Left cardiac atrium (tissue), 4 donors: ENCODE data around the gene UNC5CL. TPM values are rescaled to one million over a fixed set of nuclear protein-coding genes. Genes with fewer than 3 reads are reported as not detected.

ENCODE experiments used
- ATAC-seq, 2 donors: fragments of 200-7000 bp; cut with Tn5 transposase; one replicate each; pipeline ENCODE4 v1.9.1; 2020; ENCODE audit warnings: mild to moderate bottlenecking in 2 of 2, moderate library complexity in 2 of 2
- DNase-seq: peaks from one replicate; pipeline ENCODE4 v3.0.0-alpha.2; 2020
- intact Hi-C, 2 donors: fragments of 100-400 bp; cut with DNase I; formaldehyde crosslinking; loops; one replicate each; pipeline versions ENCODE4 v1.14.1 to v1.15.1; 2022 to 2023
- total RNA-seq, 2 donors: library from RNA; stranded (reverse); fragmentation: NEBNext Ultra II Directional; extraction: Animal tissue kit (Norgen Biotek cat#: 25700); gene quantifications; one replicate each; pipeline ENCODE4 v1.2.1, GENCODE V29; 2021
- donor health status: DM: no; HTN: yes; CAD: no.
- donor health status: DM: no; HTN: yes; CAD: no; lungs with severe emphysema.
- donor health status: DM: yes; HTN: yes; CAD: no.
- donor health status: Dilated cardiomyopathy.

Gene UNC5CL
- total RNA-seq, 2 donors from 2014 or later = 0.27 to 0.86 TPM

DNA sequence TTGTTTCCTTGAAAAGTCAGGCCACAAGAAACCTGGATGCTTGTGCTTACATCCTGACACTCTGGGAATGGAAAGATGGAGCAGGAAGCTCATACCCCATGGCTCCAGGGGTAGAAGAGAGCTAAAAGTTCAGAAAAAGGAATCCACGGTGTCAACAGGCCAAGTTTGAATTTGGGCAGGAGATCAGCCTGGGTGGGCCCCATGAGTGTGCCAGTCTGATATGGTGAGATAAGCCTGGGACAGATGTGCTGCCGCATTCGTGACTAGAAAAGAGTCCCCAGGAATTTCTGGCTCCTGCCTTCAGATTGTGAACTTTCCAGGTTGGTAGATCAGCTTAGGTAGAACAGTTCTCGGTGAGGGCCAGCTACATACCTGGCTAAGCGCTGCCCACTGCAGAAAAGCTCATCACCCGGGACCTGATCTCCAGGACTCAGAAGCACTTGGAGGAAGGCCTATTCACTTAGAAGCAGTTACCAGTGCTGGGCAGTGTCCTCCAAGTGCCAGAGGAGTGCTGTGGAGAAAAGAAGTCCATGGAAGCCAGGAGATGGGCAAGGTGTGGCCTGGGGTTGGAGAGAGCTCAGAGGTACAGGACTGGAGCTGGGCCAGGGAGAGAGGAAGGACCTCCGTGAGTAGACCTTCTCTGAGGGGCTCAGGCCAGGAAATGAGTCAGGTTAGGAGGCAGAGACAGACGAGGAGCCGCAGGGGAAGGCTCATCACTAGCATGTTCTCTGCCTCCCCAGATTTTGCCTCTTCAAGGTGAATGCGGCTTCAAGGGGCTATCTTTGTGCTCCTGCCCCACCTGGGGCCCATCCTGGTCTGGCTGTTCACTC lies 3.4 kb upstream of the UNC5CL start, which contains the start of gene TSPO2:
TSS of gene TSPO2 (plus strand) at position 242 of the 830 bp plus-strand sequence. CDS start at position 761, 519 bp downstream.
- ATAC-seq (no peak), DNase-seq (no peak)
- intact Hi-C loops = no loop called here

DNA sequence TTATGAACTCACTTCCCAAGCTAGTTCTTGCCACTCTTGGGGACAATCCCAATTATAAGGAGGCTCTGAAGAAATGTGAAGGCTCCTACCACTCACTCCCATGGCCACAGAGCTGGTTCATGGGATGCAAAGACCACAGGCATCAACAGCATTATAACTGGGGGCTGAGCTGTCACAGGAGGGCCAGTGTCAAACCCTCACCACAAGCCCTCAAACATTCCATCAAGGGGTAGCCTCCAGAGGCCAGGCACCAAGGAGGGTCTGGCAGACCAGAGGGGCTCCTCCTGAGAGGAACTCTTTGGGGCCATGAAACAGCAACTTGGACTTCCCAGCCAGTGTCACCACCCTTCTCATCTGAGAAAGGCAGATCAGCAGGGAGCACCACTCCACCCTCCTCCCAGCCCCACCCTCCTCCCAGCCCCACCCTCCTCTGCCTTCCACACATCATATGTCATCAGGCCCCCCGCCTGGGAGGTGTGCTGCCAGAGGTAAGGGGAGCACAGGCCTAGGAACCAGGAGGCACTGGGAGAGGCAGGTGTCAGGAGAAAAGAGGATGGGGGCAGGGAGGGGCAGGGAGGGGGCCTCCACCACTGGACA lies 2.0 kb upstream of the UNC5CL start:
- no peak for ATAC-seq
- intact Hi-C loops = no loop called here

GRCh38 chr6:41040101-41040939 lies 1.3 kb upstream of the UNC5CL start:
- ATAC-seq (peak in 1 of 2 donors; percentile 80), DNase-seq (no peak)
- intact Hi-C loops = no loop called here

More for the DNA sequence above, 2.0 kb upstream of the UNC5CL start:
- no peak for DNase-seq

GRCh38 chr6:41038205-41038604 lies 816 bp downstream of the UNC5CL start:
- intact Hi-C loops = no loop called here
- DNase-seq (no peak), ATAC-seq (no peak)

DNA sequence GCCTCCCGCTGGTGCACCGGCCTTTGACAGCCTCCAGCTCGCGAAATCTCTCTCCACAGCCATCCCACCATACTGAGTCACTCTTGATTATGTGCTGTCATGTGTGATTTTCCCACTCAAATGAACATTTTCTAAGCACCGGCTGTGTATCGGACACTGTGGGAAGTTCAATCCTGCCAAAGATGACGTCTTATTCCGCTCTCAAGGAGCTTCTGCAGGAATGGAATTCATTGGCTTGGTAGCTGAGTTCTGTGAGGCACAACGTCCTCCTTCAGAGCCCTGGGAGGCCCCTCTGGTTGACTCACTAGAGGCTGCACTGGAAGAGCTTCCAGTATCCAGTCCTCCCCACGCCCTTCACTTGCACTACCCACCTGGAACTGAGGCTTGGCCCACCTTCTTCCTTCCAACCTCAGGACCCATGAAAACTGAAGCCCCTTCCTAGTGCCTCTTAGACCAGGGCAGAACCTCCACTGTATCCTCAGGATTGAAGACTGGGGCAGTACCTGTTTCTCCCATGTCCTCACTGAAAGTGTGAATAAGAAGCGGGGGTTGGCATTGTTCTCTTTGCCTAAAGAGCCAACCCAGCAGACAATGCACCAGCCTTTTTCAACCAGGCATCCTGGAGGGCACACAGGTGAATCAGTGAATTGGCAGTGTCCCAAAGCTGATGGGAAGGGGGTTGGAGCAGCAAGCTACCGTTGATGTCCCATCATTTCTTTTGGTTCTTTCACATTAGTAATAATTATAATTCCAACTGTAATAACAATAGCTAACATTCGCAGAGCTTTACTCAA lies 1.7 kb downstream of the UNC5CL start:
- intact Hi-C loops = no loop called here
- ATAC-seq = no peak
- no peak for DNase-seq

- DNase-seq (no peak), ATAC-seq (no peak)
- intact Hi-C loops = no loop called here
Observed at GRCh38 chr6:41036601-41037000, 2.4 kb downstream of the UNC5CL start.

GRCh38 chr6:41036186-41036585 lies 2.8 kb downstream of the UNC5CL start:
- ATAC-seq = peak in 1 of 2 donors; percentile 22
- no peak for DNase-seq
- intact Hi-C loops = no loop called here

DNA sequence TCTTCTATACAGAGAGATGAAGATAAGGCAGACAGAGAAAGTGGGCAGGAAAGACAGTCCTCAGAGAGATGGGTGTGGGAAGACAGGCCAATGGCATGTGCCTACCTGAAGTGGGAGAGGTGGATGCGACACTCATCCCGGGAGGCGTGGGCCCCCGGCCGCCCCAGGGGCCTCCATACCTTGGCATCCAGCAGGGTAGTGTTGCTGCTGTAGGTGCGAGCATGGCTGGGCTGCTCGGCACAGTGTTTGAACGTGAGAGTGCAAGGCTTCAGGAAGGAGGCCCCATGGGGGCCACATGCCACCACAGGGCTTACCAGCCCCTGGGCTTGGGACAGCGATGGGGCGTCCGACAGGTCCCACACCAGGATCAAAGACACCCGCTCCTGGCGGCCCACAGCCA lies 5.2 kb downstream of the UNC5CL start:
- DNase-seq = no peak
- no peak for ATAC-seq
- intact Hi-C loops = loop anchor here in 1 of 2 donors (2.0 kb wide), 1 partner anchor 33 kb away; no protein-coding TSS in a partner anchor

GRCh38 chr6:41032830-41033229 lies 6.2 kb downstream of the UNC5CL start:
- DNase-seq (no peak), ATAC-seq (no peak)
- intact Hi-C loops = loop anchor here in 1 of 2 donors (2.0 kb wide), 1 partner anchor 34 kb away; no protein-coding TSS in a partner anchor

- intact Hi-C loops = loop anchor here (2.0 to 10.0 kb wide), 3 partner anchors 134 to 1044 kb away; no protein-coding TSS in a partner anchor
- ATAC-seq (peak; percentile 48 to 69), DNase-seq (no peak)
Observed at GRCh38 chr6:41028561-41029412, 10.2 kb downstream of the UNC5CL start.

DNA sequence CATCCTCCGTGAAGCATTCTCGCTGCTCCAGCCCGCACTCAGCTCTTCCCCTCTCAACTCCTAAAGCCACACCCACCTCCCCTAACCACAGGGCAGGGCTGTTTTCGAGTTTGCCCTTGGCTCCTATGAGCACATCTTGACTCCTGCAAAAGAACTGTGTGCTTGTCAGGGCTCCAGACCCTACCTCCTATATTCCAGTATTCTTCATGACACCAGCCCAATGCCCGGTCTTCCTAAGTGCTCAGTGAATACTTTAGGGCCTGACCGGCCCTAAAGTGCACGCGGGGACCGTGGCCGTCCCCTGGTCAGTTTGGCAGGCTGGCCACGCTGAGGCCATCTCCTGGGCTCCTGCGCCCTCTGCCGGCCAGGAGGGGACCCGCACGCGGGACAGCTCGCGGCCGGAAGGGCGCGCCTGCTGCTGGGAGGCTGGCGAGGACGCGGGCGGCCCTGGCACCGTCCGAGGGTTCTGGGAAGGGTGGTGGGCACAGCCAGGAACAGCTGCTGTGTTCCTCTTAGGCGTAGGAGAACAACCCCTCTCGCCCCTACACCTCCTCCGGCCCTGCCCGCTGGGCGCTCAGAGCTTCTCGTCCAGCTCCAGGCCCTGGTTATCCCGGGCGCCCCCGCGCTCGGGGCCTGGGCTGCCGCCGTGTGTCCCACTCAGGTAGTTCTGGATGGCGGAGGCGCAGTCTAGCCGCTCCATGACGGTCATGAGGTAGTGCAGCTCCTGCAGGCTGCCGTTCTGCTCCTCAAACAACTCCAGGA lies 11.0 kb downstream of the UNC5CL start:
- intact Hi-C loops = loop anchor here (2.0 to 10.0 kb wide), 3 partner anchors 133 to 1043 kb away; no protein-coding TSS in a partner anchor
- peak; percentile 90 for DNase-seq
- peak; percentile 96 to 97 for ATAC-seq

DNA sequence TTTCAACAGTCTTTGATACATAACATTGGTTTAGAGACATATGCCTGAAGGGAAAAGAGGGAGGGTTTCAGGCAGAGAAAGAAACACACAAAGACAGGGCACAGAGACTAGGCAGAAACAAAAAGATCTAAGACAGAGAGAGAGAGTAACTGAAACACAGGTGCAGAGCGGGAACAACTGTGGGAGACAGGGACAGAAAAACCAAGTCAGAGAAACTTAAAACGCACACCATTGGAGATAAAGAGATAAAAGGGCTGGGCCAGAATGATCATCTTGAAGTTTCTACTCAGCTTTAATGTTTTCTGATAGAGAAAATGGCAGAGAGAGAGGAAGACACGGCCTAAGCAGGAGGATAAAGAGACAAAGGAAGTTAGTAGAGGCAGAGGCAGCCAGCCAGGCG lies 11.8 kb downstream of the UNC5CL start:
- intact Hi-C loops = loop anchor here (10.0 kb wide), 2 partner anchors 132 to 1042 kb away; no protein-coding TSS in a partner anchor
- ATAC-seq = no peak
- no peak for DNase-seq

DNA sequence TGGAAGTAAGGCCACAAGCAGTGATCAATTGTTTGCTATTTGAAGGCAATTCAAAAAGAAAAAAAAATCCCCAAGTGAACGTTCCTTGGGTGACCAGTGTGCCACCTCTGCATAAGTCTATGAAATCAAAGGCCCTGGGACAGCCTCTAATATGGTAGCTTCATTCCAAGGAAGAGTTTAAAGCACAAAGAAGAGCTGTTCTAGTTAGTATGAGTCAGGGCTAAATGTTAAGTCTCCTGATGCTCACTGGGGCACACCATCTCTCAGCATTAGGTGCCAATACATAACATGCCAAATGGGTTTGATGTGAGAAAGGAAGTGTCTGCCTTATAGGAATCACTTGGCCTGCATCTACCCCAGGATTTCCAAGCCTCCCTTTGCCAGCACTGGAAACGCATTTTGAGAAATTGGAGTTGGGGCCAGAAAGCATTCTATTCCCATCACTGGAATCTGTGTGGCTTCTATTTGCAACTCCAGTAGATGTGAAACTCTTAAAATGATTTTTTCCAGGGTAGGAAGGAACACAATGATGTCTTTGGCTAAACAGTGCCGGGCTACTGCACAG lies 13.0 kb downstream of the UNC5CL start:
- intact Hi-C loops = loop anchor here (10.0 kb wide), 2 partner anchors 131 to 1041 kb away; no protein-coding TSS in a partner anchor
- no peak for DNase-seq
- no peak for ATAC-seq

DNA sequence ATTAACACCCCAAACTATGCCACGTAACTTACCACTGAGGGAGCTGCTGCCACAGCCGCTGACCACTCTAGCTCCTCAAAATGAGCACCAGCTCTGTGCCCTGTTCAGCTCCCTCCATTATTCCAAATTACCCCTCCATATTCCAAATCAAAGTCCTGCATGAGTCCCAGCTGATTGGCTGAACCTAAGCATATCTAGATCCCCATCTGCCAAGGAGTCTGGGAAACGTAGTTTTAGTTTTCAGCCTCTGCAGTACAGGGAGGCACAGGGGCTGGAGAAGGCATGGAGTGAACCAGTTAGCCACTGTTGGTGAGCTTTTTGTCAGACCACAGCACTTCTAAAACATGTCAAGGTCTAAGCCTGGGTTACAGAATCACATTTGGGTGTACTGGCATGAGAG lies 15.9 kb downstream of the UNC5CL start:
- DNase-seq (no peak), ATAC-seq (no peak)
- intact Hi-C loops = loop anchor here (10.0 kb wide), 2 partner anchors 128 to 1038 kb away; no protein-coding TSS in a partner anchor

DNA sequence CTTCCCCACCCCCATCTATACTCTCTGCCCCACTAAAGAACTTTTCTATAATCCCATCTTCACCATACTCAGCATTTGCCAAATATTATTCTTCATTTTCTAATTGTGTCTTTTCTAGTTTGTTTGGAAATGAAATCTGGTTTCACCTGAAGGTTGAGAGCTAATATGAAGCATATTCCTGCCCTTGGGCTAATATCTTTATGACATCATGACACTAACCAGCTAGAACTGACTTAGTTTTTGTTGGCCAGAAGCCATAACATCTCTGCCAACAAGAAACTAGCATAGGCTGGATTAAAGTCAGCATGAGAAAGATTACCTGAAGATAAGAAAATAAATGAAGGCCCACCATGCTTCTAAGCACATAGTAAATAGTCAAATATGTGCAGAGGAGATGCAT lies 16.7 kb downstream of the UNC5CL start:
- intact Hi-C loops = loop anchor here (10.0 kb wide), 2 partner anchors 127 to 1037 kb away; no protein-coding TSS in a partner anchor
- ATAC-seq = no peak
- DNase-seq = no peak

DNA sequence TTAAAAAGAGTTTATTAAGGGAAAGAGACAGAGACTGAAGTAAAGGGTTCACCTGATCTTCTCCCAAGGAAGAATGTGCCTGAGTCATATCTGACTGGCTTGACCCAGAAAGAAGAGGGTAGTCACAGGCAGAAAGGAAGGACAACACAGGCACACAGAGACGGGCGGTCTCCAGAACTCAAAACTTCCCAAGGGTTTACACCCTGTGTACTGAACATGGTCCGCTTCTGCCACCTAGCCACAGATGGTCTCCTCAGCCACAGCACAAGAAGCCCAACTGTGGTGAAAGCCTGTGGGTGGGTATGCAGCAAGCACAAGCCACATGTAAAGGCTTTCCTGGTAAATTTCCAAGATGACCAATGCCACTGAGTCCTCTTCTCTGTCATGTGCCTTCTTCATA lies 17.2 kb downstream of the UNC5CL start:
- intact Hi-C loops = loop anchor here (10.0 kb wide), 2 partner anchors 127 to 1037 kb away; no protein-coding TSS in a partner anchor
- peak; percentile 59 to 65 for ATAC-seq
- no peak for DNase-seq
